ENCODE results near the gene ZNF76. TPM values are rescaled to one million over a fixed set of nuclear protein-coding genes. Genes with fewer than 3 reads are reported as not detected.
A peak's percentile ranks its signal among the peaks of the same experiment; 100 is the strongest.

The ZNF76 gene
- total and polyA plus RNA-seq, 9 of the 15 experiments (the other 6 are each of a cell fraction or from before 2014, with no cell fraction given), result 1.2 to 17.8 (median 10.7) TPM

DNA sequence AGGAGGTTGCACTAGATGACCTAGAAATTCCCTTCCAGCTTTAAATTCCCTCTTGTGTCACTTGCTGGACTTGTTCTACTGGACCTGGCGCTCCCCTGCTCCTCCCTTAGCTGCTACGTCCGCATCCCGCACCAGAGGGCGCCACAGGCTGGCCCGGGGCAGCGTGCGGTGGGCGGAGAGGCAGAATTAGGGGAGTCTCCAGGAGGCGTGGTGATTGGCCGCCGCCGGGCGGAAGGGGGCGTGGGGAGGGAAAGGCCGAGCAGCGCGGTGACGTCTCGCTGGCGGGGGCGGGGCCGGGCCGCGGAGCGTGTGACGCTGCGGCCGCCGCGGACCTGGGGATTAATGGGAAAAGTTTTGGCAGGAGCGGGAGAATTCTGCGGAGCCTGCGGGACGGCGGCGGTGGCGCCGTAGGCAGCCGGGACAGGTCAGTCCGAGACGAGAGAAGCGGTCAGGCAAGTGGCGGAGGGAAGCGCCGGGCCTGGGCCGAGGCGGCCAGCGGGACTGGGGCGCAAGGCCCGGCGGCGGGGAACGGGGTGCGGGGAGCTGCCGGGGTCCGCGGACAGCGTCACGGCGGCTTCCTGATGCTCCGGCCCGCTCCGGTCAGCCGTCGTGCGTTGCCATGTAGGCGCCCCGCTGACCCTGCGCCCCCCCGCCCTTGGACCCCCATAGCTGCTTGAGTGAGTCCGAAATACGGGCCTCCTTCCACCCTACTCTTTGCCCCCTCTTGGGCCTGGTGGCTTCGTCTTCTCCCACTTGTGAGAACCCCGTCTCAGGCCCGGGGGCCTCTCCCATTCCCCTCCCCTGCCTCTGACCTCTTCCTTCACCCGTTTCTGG lies 82.9 kb downstream of the ZNF76 start, which contains the start of gene PPARD (continued):
- TF ChIP-seq, protein P1, sequence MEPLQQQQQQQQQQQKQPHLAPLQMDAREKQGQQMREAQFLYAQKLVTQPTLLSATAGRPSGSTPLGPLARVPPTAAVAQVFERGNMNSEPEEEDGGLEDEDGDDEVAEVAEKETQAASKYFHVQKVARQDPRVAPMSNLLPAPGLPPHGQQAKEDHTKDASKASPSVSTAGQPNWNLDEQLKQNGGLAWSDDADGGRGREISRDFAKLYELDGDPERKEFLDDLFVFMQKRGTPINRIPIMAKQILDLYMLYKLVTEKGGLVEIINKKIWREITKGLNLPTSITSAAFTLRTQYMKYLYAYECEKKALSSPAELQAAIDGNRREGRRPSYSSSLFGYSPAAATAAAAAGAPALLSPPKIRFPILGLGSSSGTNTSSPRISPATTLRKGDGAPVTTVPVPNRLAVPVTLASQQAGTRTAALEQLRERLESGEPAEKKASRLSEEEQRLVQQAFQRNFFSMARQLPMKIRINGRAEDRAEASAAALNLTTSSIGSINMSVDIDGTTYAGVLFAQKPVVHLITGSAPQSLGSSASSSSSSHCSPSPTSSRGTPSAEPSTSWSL (CRISPR knock-in tag; IDR thresholded peaks at IDR 0.05; ENCODE audit: borderline replicate concordance), result no peak
- TF ChIP-seq ETV1 (tag; conservative IDR thresholded peaks at IDR 0.05; ENCODE audit: low read depth), result no peak
- TF ChIP-seq ETV6 (IDR thresholded peaks at IDR 0.05; ENCODE audit: borderline replicate concordance in 1 of 2, low read depth in 2 of 2, low read length in 1 of 2), result 0 out of 4 replicates have a peak, but pooled peaks of 1 of the 2 experiments have one; percentile 15
- TF ChIP-seq ETV6 (CRISPR knock-in tag; IDR thresholded peaks at IDR 0.05; ENCODE audit: borderline replicate concordance), result no peak
- TF ChIP-seq, protein P2, sequence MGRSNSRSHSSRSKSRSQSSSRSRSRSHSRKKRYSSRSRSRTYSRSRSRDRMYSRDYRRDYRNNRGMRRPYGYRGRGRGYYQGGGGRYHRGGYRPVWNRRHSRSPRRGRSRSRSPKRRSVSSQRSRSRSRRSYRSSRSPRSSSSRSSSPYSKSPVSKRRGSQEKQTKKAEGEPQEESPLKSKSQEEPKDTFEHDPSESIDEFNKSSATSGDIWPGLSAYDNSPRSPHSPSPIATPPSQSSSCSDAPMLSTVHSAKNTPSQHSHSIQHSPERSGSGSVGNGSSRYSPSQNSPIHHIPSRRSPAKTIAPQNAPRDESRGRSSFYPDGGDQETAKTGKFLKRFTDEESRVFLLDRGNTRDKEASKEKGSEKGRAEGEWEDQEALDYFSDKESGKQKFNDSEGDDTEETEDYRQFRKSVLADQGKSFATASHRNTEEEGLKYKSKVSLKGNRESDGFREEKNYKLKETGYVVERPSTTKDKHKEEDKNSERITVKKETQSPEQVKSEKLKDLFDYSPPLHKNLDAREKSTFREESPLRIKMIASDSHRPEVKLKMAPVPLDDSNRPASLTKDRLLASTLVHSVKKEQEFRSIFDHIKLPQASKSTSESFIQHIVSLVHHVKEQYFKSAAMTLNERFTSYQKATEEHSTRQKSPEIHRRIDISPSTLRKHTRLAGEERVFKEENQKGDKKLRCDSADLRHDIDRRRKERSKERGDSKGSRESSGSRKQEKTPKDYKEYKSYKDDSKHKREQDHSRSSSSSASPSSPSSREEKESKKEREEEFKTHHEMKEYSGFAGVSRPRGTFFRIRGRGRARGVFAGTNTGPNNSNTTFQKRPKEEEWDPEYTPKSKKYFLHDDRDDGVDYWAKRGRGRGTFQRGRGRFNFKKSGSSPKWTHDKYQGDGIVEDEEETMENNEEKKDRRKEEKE (IDR thresholded peaks at IDR 0.05; ENCODE audit: borderline replicate concordance in 1 of 2, control insufficient read depth in 1 of 2, low read depth in 2 of 2, low read length in 1 of 2), result no peak
- TF ChIP-seq, protein P3, sequence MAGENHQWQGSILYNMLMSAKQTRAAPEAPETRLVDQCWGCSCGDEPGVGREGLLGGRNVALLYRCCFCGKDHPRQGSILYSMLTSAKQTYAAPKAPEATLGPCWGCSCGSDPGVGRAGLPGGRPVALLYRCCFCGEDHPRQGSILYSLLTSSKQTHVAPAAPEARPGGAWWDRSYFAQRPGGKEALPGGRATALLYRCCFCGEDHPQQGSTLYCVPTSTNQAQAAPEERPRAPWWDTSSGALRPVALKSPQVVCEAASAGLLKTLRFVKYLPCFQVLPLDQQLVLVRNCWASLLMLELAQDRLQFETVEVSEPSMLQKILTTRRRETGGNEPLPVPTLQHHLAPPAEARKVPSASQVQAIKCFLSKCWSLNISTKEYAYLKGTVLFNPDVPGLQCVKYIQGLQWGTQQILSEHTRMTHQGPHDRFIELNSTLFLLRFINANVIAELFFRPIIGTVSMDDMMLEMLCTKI (IDR thresholded peaks at IDR 0.05; ENCODE audit: partially characterized antibody), result no peak
- TF ChIP-seq PCBP2 (IDR thresholded peaks at IDR 0.05; ENCODE audit: low read depth, low read length, poor library complexity, severe bottlenecking), result no peak
- no peak for TF ChIP-seq OTX1 (CRISPR knock-in tag; IDR thresholded peaks at IDR 0.05)
- TF ChIP-seq SREBF2 (CRISPR knock-in tag; IDR thresholded peaks at IDR 0.05), result no peak
- TF ChIP-seq, protein P4, sequence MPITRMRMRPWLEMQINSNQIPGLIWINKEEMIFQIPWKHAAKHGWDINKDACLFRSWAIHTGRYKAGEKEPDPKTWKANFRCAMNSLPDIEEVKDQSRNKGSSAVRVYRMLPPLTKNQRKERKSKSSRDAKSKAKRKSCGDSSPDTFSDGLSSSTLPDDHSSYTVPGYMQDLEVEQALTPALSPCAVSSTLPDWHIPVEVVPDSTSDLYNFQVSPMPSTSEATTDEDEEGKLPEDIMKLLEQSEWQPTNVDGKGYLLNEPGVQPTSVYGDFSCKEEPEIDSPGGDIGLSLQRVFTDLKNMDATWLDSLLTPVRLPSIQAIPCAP (CRISPR knock-in tag; IDR thresholded peaks at IDR 0.05; ENCODE audit: borderline replicate concordance), result no peak
- TF ChIP-seq ZSCAN32 (CRISPR knock-in tag; IDR thresholded peaks at IDR 0.05), result no peak
- no peak for TF ChIP-seq CCAR2 (IDR thresholded peaks at IDR 0.05; ENCODE audit: low read depth, low read length)
- no peak for TF ChIP-seq ARHGAP35 (IDR thresholded peaks at IDR 0.05; ENCODE audit: partially characterized antibody)
- TF ChIP-seq KDM1A (IDR thresholded peaks at IDR 0.05), result no peak
- TF ChIP-seq ZNF316 (IDR thresholded peaks at IDR 0.05), result no peak
- TF ChIP-seq, protein P5, sequence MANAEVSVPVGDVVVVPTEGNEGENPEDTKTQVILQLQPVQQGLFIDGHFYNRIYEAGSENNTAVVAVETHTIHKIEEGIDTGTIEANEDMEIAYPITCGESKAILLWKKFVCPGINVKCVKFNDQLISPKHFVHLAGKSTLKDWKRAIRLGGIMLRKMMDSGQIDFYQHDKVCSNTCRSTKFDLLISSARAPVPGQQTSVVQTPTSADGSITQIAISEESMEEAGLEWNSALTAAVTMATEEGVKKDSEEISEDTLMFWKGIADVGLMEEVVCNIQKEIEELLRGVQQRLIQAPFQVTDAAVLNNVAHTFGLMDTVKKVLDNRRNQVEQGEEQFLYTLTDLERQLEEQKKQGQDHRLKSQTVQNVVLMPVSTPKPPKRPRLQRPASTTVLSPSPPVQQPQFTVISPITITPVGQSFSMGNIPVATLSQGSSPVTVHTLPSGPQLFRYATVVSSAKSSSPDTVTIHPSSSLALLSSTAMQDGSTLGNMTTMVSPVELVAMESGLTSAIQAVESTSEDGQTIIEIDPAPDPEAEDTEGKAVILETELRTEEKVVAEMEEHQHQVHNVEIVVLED (CRISPR knock-in tag; IDR thresholded peaks at IDR 0.05), result peak; percentile 86
- no peak for TF ChIP-seq HDAC6 (IDR thresholded peaks at IDR 0.05; ENCODE audit: low read depth, low read length)
- TF ChIP-seq ZNF263 (CRISPR knock-in tag; IDR thresholded peaks at IDR 0.05; ENCODE audit: borderline replicate concordance), result peak; percentile 51; the same call in 1 of the 2 replicates
- no peak for TF ChIP-seq SMARCA5 (IDR thresholded peaks at IDR 0.05)

Data from K562 (cell line).